Hematopoietic multipotent progenitor cell treated with erythropoietin and hydrocortisone succinate and interleukin-3 and kit ligand, for 4 days (in vitro differentiated cells): ENCODE results near the gene PDGFC.

Experiments used
- DNase-seq: peaks from one replicate; pipeline ENCODE4 v3.0.0-alpha.2; 2015

PDGFC gene

GRCh38 chr4:156971676-156972378, at the start of gene PDGFC:
PDGFC (minus strand) TSS chr4:156971799; CDS start chr4:156970903, 896 bp downstream.
- DNase-seq: peak; percentile 91

DNA sequence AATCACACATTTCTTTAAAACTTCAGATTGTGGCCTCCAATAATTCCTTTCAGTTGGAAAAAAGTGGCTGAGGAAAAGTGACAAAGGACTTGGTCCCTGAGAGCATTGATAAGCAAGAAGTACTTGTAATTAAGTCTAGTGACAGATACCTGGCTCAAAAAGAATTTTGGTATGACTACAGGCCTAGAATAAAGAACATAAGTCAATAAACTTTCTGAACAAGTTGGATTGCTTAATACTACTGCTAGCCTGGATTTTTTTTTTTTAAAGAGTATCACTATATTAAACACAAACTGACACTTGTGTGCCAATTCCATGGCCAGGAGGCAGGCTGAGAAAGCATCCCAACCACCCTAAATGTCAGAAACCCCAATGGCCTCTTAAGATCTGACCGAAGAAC, 49.3 kb upstream of the PDGFC start:
- DNase-seq: no peak

GRCh38 chr4:157018920-157019490, 47.4 kb upstream of the PDGFC start:
- no peak for DNase-seq

DNA sequence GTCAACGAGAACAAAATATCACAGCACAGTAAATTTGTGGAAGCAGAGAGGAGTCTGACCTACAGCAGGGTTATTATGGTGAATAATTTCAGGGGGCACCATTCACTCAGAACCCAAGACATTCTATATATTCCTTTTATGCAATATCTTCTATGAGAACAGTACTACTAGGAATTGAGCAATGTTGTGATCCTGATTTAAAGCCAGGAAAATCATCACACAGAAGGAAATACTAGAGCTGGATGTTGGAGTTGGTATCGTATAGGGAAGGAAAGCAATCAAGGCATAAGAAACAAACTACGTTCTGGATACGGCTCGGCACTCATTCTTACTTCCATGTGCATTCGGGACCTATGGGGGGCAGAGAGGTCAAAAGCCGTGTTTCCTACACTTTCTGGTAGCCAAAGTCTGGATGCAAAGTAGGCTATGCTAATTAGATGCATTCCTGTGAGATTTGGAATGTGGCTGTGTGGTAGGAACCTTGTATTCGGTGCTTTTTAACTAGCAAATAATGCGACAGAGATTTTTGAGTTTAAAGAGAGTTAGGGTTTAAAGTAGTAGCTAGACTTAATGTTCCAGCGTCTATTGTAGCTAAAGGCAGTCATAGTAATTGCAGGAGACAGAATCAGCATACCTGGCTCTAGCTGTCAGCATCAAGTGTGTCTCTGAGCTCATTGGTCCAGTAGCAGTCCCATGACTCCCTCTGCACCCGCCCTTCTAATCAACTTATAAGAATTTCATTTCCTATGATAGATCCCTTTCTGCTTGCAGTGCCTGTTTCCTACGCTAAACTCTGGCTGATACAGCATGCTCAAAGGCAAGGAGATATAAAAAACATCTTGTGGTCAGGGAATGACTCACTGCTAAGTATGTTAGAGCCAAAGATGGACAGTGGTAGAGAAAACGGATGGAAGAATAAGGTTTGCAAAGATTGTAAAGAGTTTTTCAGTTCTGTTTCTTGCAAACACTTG, 43.3 kb upstream of the PDGFC start:
- peak; percentile 49 for DNase-seq

GRCh38 chr4:157013656-157014055, 42.1 kb upstream of the PDGFC start:
- DNase-seq: no peak

GRCh38 chr4:157012781-157013180, 41.2 kb upstream of the PDGFC start:
- peak; percentile 24 for DNase-seq

- DNase-seq: no peak
These were observed 40.7 kb upstream of the PDGFC start for GRCh38 chr4:157012296-157012695.

DNA sequence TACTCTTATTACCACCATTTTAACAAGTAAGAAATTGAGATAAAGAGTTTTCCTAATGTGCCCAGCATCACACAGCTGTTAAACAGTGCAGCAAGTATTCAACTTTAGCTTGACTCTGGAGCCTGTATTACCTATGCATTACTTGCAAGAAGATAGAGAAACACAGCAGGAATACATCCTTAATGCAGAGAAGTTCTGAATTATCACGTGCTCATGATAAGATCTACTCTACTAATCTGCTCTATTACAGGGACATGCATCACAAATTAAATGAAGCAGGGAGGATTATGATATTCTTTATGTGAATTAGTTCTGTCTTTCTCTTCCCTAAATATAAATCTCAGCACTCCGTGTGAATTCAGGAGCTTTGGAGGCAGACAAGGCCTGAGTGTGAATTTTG, 39.0 kb upstream of the PDGFC start:
- no peak for DNase-seq

GRCh38 chr4:157005831-157006230, 34.2 kb upstream of the PDGFC start:
- DNase-seq: no peak

DNA sequence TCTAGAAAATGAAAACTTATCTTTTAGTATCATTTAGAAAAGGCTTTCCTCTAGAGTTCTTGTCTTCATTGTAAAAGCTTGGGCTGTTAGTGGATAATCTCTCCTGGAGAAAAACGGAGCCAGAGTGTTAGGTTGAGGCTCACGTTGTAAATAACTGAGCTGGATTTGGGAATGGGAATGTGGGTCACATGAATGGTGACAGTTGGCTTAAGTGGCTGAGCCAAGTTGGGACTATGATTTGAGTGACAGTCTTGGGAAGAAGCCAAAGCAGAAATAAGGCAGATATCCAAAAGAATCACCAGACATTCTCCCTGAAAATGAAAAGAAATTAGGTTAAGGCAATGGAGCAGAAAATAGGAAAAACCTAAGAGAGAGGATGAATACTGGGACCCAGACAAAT, 33.6 kb upstream of the PDGFC start:
- no peak for DNase-seq

- DNase-seq: peak; percentile 61
These were observed 32.9 kb upstream of the PDGFC start for GRCh38 chr4:157004279-157005161.

DNA sequence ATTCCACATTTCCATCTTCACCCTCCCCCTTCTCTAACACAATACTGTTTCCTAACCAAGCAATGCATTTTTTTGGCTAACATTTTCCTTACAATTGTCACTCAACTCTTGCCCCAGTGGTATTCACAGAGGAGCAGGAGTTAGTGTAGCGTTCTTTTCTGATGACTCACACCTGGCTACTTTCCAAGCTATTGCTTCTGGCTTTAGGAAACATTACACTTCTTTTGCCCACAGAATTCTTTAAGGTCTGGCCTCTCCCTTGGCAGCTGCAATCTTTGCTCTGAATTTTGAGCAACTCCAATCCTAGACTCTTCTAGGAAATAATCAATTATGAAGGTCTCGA, 27.5 kb upstream of the PDGFC start:
- peak; percentile 83 for DNase-seq

GRCh38 chr4:156998500-156999174, 27.0 kb upstream of the PDGFC start:
- DNase-seq: no peak

- DNase-seq: no peak
These were observed 21.3 kb upstream of the PDGFC start for GRCh38 chr4:156992943-156993342.

DNA sequence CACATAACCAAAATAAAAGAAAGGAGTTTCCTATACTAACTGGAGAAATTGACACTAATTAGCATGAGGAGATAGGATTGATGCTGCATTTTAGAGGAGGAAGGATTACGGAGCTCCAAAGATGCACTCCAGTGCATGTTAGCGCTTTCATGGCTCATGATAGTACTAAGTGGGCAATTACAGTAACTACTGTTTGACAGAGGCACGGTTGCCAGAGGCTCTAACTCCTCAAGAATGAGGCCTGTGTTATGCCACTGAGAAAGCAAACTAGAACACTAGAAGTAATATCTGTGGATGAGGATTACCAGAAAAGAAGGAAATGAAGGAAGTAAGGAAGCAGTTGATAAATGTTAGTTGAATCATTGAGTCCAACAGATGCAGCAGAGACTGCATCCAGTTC, 19.6 kb upstream of the PDGFC start:
- DNase-seq: no peak

- DNase-seq: peak; percentile 63
These were observed 11.8 kb upstream of the PDGFC start for GRCh38 chr4:156983366-156983765.

GRCh38 chr4:156981262-156981769, 9.7 kb upstream of the PDGFC start:
- no peak for DNase-seq

DNA sequence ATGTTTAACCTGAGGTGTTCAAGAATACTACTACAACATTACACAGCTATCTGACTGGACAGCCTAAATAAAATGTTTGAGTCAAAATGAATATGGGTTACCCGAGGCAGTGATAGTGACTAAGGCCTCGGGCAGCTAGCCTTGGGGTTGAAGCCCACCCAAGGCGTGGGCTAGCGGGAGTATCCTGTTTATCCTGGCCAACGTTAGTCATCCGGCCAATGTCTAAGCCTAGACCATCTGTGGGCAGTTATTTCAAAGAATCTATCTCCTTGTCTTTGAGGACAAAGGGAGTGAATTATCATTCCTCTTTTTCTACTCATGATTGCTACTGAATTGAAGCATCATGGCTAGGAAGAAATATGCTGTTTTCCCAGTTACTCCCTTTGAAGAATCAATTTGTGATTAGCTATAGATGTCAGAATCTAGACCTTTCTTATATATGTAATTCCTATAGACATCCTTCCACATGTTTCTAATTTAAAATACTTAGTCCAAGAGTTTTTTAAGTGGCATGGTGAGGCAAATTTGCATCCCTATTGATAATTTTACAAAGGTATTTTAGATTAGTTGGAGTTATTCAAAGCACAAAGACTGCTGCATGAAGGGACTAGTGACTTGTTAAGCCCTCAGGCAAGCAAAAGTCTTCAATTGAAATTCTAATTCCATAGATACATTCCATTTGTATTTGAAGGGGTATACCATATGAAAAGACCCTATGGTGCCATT, 6.0 kb upstream of the PDGFC start:
- no peak for DNase-seq

DNA sequence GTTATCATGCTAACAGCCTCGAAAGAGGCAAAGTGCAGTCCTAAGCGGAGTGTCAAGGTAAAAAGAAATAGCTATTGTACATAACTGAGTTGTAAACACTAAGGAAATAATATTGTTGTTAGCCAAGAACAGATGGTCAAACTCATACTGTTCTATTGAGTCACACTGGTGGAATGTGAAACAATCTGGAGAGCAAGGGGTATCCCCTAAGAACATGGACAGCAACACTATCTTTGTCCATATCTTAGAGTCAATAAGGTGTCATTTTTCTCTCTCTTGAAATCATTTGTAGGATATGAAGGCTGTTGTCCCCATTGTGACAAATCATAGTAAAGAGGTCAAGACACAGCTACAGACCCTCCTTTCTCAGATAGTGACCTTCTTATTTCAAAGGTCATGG, 4.5 kb upstream of the PDGFC start:
- no peak for DNase-seq

DNA sequence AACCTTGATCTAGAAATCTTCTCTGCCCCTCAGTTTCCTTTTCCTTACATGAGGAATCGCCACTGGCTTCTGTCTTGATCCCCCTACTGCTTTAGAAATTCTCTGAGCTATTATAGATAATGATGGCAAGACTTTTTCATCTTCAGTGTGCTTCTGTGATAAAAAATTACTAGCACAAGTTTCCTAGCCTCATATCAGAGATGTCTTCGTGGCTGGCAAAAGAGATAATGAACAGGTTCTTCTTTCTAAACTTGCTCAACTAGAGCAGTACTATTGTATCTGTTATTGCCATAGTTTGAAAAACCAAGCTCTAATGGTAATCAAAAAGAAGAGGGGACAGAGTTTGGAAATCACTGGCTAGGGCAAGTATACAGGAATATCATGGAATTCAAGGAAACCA, 4.1 kb upstream of the PDGFC start:
- peak; percentile 78 for DNase-seq

DNA sequence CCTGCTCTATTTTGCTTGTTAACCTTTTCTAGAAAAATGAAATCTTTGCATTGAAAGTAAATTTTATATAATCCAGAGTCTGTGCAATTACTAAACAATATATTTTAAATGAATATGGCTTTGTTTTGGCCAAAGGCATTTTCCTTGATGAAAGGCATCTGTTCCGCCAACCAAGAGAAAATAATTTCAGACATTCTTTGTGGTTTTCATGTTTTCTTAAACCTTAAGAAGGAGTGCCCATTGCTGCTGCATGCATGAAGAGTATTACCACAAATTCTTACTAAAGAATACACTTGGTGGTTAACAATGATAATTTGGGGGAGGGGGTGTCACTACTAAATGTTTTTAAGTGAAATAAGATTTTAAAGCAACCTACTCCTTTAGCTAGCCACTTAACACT, 2.7 kb upstream of the PDGFC start:
- DNase-seq: no peak
